Right lobe of liver (tissue), 4 donors: Measurements from ENCODE around the gene XRCC3.

ENCODE experiments used
- CTCF ChIP-seq, 4 donors: fragments of 200-600 bp in 3 of 4; fragments of 450-650 bp in 1 of 4; IDR thresholded peaks; one replicate each; pipeline versions ENCODE4 v1.5.1 to v1.8.0; 2016 to 2022; ENCODE audit warnings: antibody characterized with exemption in 4 of 4, mild to moderate bottlenecking in 2 of 4
- POLR2A ChIP-seq: fragments of 450-650 bp; IDR thresholded peaks from one replicate; pipeline ENCODE4 v1.6.1; 2017; ENCODE audit warnings: antibody characterized with exemption, mild to moderate bottlenecking
- donor health status: DM: no; HTN: no; CAD: no.
- donor health status: DM: no; HTN: no; CAD: no.
- donor health status: DM: no; HTN: yes; CAD: no.

- TF ChIP-seq POLR2A (no peak), CTCF (IDR thresholded peaks at IDR 0.05) (no peak)
These were observed 9.6 kb downstream of the XRCC3 start for GRCh38 chr14:103705504-103706284.
